Upper lobe of left lung (tissue), 4 donors: Measurements from ENCODE around the gene OR8D1.

Experiments
- EP300 ChIP-seq, 4 donors: sonication (generic); formaldehyde crosslinking; IDR thresholded peaks; one replicate each; pipeline ENCODE4 v1.5.1; 2017; ENCODE audit warnings: antibody characterized with exemption in 4 of 4, control low read depth in 2 of 4
- POLR2A ChIP-seq, 4 donors: fragments of 450-650 bp; IDR thresholded peaks; one replicate each; pipeline ENCODE4 v1.5.1; 2016 to 2017; ENCODE audit warnings: antibody characterized with exemption in 4 of 4, mild to moderate bottlenecking in 2 of 4
- POLR2AphosphoS5 ChIP-seq, 2 donors: sonication (generic); formaldehyde crosslinking; IDR thresholded peaks; one replicate each; pipeline ENCODE4 v1.5.1; 2017; ENCODE audit warnings: antibody characterized with exemption in 2 of 2
- TF ChIP-seq, protein P1 (sequence below), 6 experiments: fragments of 450-650 bp in 4 of 6; fragments of 200-600 bp in 2 of 6; sonication (generic) in 2 of 6; IDR thresholded peaks; one replicate each; pipeline ENCODE4 v1.5.1; 2016 to 2019; ENCODE audit warnings: antibody characterized with exemption in 6 of 6

DNA sequence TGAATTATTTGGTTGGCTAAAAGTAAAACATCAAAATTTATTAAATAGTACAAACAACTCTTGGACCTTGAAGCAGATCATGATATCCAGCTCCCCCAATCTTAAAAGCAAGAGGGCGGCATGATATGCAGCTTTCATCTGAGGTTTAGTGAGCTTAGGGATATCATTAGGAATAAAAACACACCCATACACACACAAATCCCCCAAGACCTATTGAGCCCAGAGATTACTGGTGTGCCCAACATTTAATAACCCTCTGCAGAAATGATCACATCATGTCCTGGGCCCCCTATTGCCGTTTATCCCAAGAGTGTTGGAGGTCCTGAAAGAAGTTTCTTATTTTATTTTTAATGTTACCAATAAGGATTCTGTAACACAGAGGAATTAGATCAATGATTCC is at the start of gene OR8D1:
- no peak for TF ChIP-seq POLR2A (IDR thresholded peaks at IDR 0.05)
- TF ChIP-seq, protein P1, sequence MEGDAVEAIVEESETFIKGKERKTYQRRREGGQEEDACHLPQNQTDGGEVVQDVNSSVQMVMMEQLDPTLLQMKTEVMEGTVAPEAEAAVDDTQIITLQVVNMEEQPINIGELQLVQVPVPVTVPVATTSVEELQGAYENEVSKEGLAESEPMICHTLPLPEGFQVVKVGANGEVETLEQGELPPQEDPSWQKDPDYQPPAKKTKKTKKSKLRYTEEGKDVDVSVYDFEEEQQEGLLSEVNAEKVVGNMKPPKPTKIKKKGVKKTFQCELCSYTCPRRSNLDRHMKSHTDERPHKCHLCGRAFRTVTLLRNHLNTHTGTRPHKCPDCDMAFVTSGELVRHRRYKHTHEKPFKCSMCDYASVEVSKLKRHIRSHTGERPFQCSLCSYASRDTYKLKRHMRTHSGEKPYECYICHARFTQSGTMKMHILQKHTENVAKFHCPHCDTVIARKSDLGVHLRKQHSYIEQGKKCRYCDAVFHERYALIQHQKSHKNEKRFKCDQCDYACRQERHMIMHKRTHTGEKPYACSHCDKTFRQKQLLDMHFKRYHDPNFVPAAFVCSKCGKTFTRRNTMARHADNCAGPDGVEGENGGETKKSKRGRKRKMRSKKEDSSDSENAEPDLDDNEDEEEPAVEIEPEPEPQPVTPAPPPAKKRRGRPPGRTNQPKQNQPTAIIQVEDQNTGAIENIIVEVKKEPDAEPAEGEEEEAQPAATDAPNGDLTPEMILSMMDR (IDR thresholded peaks at IDR 0.05), result no peak
- TF ChIP-seq EP300 (IDR thresholded peaks at IDR 0.05), result no peak
- TF ChIP-seq POLR2AphosphoS5 (IDR thresholded peaks at IDR 0.05), result no peak
